ENCODE data around the gene CSNK2B. TPM values are rescaled to one million over a fixed set of nuclear protein-coding genes. Genes with fewer than 3 reads are reported as not detected.

CSNK2B gene
- total and polyA plus RNA-seq, 10 of the 15 experiments (the other 5 are each of a cell fraction or from before 2014, with no cell fraction given), result 56.3 to 405 (median 286) TPM

GRCh38 chr6:31702819-31703716 is 37.2 kb downstream of the CSNK2B start, which contains the start of gene ABHD16A (continued):
- TF ChIP-seq CEBPB (IDR thresholded peaks at IDR 0.05; ENCODE audit: borderline replicate concordance in 1 of 2, low read depth in 2 of 2, low read length in 2 of 2), result peak in 1 of 2 experiments; percentile 94; a peak in 2 of 4 replicates
- no peak for TF ChIP-seq ZNF384 (IDR thresholded peaks at IDR 0.05; ENCODE audit: borderline replicate concordance, low read depth, low read length)
- no peak for TF ChIP-seq ZNF274 (IDR thresholded peaks at IDR 0.05; ENCODE audit: insufficient read depth, insufficient read length)
- TF ChIP-seq, protein P1, sequence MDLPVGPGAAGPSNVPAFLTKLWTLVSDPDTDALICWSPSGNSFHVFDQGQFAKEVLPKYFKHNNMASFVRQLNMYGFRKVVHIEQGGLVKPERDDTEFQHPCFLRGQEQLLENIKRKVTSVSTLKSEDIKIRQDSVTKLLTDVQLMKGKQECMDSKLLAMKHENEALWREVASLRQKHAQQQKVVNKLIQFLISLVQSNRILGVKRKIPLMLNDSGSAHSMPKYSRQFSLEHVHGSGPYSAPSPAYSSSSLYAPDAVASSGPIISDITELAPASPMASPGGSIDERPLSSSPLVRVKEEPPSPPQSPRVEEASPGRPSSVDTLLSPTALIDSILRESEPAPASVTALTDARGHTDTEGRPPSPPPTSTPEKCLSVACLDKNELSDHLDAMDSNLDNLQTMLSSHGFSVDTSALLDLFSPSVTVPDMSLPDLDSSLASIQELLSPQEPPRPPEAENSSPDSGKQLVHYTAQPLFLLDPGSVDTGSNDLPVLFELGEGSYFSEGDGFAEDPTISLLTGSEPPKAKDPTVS (IDR thresholded peaks at IDR 0.05; ENCODE audit: low read depth, low read length), result no peak
- peak; percentile 88 to 93 for TF ChIP-seq BHLHE40 (IDR thresholded peaks at IDR 0.05; ENCODE audit: borderline replicate concordance in 1 of 2, low read depth in 2 of 2, low read length in 1 of 2)
- 0 out of 2 replicates have a peak, but pooled peaks have one; percentile 8 for TF ChIP-seq ZNF687 (IDR thresholded peaks at IDR 0.05)
- no peak for TF ChIP-seq NFXL1 (IDR thresholded peaks at IDR 0.05; ENCODE audit: borderline replicate concordance)
- no peak for TF ChIP-seq ZNF217 (IDR thresholded peaks at IDR 0.05)
- TF ChIP-seq LARP7 (IDR thresholded peaks at IDR 0.05), result 0 out of 2 replicates have a peak, but pooled peaks have one; percentile 56
- peak; percentile 77; the same call in 1 of the 2 replicates for TF ChIP-seq POLR2AphosphoS2 (IDR thresholded peaks at IDR 0.05; ENCODE audit: low read depth, low read length)
- TF ChIP-seq E4F1 (IDR thresholded peaks at IDR 0.05; ENCODE audit: borderline replicate concordance, partially characterized antibody), result peak; percentile 97
- peak; percentile 82 for TF ChIP-seq POLR2AphosphoS5 (IDR thresholded peaks at IDR 0.05; ENCODE audit: low read length)
- no peak for TF ChIP-seq ETV6 (conservative IDR thresholded peaks at IDR 0.05 in 1 of 2, IDR thresholded peaks at IDR 0.05 in 1 of 2; ENCODE audit: borderline replicate concordance in 1 of 2, low read depth in 1 of 2)
- TF ChIP-seq, protein P2, sequence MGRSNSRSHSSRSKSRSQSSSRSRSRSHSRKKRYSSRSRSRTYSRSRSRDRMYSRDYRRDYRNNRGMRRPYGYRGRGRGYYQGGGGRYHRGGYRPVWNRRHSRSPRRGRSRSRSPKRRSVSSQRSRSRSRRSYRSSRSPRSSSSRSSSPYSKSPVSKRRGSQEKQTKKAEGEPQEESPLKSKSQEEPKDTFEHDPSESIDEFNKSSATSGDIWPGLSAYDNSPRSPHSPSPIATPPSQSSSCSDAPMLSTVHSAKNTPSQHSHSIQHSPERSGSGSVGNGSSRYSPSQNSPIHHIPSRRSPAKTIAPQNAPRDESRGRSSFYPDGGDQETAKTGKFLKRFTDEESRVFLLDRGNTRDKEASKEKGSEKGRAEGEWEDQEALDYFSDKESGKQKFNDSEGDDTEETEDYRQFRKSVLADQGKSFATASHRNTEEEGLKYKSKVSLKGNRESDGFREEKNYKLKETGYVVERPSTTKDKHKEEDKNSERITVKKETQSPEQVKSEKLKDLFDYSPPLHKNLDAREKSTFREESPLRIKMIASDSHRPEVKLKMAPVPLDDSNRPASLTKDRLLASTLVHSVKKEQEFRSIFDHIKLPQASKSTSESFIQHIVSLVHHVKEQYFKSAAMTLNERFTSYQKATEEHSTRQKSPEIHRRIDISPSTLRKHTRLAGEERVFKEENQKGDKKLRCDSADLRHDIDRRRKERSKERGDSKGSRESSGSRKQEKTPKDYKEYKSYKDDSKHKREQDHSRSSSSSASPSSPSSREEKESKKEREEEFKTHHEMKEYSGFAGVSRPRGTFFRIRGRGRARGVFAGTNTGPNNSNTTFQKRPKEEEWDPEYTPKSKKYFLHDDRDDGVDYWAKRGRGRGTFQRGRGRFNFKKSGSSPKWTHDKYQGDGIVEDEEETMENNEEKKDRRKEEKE (IDR thresholded peaks at IDR 0.05), result peak; percentile 88
- TF ChIP-seq IRF4 (IDR thresholded peaks at IDR 0.05; ENCODE audit: low read depth, low read length), result 0 out of 2 replicates have a peak, but pooled peaks have one; percentile 5
